CD1c-positive myeloid dendritic cell (primary cell): Measurements from ENCODE around the gene MAP3K1.
A peak's percentile ranks its signal among the peaks of the same experiment; 100 is the strongest.

ENCODE experiments used
- DNase-seq: peaks from one replicate; pipeline ENCODE4 v3.0.0-alpha.2; 2016; ENCODE audit errors: extremely low spot score

MAP3K1 gene

GRCh38 chr5:56908942-56909293 lies 93.6 kb downstream of the MAP3K1 start:
- no peak for DNase-seq

DNA sequence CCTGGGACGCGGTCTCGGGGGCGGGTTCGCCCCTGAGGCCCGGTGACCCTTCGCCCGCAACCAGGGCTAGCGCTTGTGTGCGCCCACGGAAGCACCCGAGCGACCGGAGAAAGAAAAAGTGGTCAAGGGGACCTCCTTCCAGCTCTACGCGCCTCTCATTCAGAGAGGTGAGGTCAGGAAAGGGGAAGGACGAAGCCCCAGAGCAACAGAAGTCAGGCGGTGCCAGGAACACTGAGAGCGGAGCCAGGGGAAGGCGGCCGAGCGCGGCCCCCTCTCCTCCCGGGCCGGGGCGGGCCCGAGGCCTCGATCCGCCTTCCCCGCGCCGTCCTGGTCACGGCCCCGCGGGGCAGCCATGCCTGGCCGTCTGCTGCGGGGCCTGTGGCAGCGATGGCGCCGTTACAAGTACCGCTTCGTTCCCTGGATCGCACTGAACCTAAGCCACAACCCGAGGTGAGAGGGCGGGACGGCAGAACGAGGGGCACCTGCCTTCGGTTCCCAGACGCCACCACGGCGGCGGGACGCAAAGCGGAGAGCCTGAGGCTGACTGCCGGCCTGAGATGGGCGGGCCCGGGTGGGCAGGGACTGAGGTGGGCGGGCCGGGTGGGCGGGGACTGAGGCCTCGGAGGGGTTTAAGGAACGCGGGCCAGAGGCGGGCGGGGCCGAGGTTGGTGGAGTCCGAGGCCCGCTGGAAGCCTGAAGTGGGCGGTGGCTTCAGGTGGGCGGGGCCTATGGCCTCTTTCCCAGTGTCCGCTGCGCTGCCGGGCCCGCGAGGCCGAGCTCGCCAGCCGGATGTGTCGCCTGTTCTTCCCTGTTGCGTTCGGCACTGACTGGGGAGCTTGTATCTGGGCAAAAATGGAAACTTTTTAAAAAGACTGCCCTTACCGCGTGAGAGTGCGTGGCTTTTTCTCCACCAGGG lies 94.2 kb downstream of the MAP3K1 start, which contains the start of gene SETD9:
SETD9 (plus strand) TSS at position 303 of the 916 bp plus-strand sequence; CDS start at position 353, 50 bp downstream.
- DNase-seq = peak; percentile 98

- DNase-seq = peak; percentile 84
Measured at GRCh38 chr5:56910210-56910965, 95.0 kb downstream of the MAP3K1 start.

DNA sequence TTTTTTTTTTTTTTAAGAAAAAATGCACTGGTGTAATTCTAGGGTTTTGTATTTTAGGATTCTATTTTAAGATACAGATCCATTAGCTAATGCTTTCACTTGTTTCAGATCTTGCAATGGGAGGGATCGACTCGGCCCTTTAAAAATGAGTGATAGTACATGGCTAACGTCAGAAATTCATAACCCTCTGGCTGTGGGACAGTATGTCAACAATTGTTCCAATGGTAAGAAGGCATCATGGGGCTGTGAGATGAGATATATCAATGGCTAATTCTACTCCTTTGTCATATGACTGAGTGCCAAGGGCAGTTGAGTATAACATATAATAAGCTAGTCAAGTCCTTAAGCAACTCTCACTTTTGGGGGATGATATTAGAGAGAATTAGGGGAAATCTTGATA lies 98.4 kb downstream of the MAP3K1 start:
- DNase-seq = no peak

GRCh38 chr5:56914678-56915077 lies 99.3 kb downstream of the MAP3K1 start:
- no peak for DNase-seq

DNA sequence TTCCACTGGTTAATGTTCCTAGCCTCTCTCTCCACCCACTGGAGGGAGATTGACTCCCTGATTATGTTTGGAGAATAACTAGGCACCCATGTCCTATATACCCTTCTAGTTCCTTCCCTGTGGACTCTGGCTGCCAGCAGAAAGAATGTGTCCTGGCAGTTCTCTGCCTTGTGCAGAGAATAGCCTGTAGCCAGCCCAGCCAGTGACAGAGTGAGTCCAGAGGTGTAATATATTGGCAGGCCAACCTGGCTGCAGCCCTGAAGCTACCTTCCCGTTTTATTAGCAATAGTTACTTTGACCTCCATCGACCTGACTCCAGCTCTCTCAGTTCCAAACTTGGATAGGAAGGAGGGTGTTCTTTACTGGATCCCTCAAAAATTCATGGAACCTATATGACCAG lies 102.2 kb downstream of the MAP3K1 start:
- DNase-seq = no peak

- DNase-seq = no peak
Measured at GRCh38 chr5:56918054-56918453, 102.7 kb downstream of the MAP3K1 start.

DNA sequence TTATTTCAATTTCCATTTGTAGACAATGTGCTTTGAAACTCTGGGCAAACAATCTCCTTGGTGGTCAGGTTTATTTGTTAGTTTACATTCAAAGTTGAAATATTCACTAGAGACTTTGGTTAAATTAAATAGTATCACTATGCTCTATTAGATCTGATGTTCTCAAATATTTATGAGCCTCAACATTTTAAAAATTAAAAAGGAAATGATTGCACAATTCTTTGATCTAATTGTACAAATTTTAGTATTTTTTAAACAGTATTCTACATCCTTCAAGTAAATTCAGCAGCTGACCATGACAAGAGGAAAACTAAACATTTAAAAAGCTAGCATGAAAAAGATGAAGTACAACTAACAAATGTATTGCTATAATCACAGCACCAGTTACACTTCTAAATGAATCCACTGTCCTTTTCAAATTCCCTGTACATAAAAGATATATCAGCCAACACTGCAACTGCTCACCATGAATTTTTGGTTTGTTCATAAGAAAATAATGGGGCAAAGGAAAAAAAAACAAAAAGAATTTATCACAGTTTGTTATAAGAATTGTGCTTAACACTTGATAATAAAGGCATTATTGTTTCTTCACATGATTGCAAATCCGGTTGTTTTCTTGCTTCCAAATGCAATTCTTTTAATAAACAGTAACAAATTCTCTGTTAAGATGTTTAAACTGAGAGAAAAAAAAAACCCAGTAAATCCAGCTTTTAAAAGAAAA lies 104.8 kb downstream of the MAP3K1 start:
- DNase-seq = no peak

DNA sequence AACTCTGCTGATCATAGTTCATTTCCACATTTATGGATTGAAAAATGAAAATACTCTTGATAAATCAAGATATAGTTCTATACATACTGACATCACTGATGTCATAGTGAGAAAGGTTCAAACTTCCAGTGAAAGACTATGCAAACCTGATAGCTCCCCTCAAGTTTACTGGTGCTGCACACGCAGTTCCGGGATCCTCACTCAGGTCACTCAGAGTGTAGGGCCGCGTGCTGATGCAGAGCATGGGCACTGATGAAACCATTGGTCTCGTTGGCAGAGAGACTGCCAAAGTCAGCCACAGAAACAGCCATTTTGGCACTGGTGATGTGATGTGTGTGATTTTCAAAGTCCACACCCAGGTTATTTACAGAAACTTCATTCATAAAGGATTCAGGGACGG lies 107.6 kb downstream of the MAP3K1 start:
- no peak for DNase-seq

- no peak for DNase-seq
Measured at GRCh38 chr5:56934325-56934724, 119.0 kb downstream of the MAP3K1 start.

GRCh38 chr5:56938858-56939257 lies 123.5 kb downstream of the MAP3K1 start:
- no peak for DNase-seq

- no peak for DNase-seq
Measured at GRCh38 chr5:56941981-56942380, 126.6 kb downstream of the MAP3K1 start.
